H1 (cell line): Measurements from ENCODE around the gene CACFD1. TPM values are rescaled to one million over a fixed set of nuclear protein-coding genes. Genes with fewer than 3 reads are reported as not detected.

Source experiments
- CTCF ChIA-PET: fragments of 300-600 bp; sonication (Branson Sonifier 250); formaldehyde crosslinking; loops from one replicate; lab custom pipeline; 2021; ENCODE audit not compliant: partially characterized antibody; lab: Charles Lee
- POLR2A ChIA-PET: fragments of 300-600 bp; sonication (Branson Sonifier 250); formaldehyde crosslinking; loops from one replicate; lab custom pipeline; 2021; ENCODE audit warnings: inconsistent platforms; ENCODE audit not compliant: partially characterized antibody; lab: Charles Lee
- DNase-seq, 2 experiments: peaks; one replicate each; pipeline versions ENCODE4 v3.0.0 to v3.0.0-alpha.2; 2010 to 2022; ENCODE audit warnings: low spot score in 2 of 2, low read depth in 1 of 2, mixed read lengths in 1 of 2
- FAIRE-seq: peaks from 2 replicates; lab custom pipeline; 2011; peaks lifted over from hg19 to GRCh38; lab: Jason Lieb, UNC
- H2AFZ ChIP-seq: 2 replicates; pipeline ENCODE4 v1.8.1; 2012; ENCODE audit warnings: low read length, inconsistent platforms
- H2AK5ac ChIP-seq: 2 replicates; pipeline ENCODE4 v1.6.1; 2013; ENCODE audit warnings: low read depth, low read length
- H2BK120ac ChIP-seq: replicated peaks from 2 replicates; pipeline ENCODE3; 2013; ENCODE audit warnings: low read depth, low read length, inconsistent platforms
- H2BK12ac ChIP-seq: 2 replicates; pipeline ENCODE4 v1.6.1; 2013; ENCODE audit warnings: low read depth, low read length
- H2BK15ac ChIP-seq: 2 replicates; pipeline ENCODE4 v1.6.1; 2013; ENCODE audit warnings: low read length
- H2BK20ac ChIP-seq: 2 replicates; pipeline ENCODE4 v1.6.1; 2013; ENCODE audit warnings: low read length
- H2BK5ac ChIP-seq: 2 replicates; pipeline ENCODE4 v1.6.1; 2013; ENCODE audit warnings: low read depth, low read length
- H3K14ac ChIP-seq: 2 replicates; pipeline ENCODE4 v1.6.1; 2013; ENCODE audit warnings: inconsistent platforms; ENCODE audit not compliant: insufficient read length
- H3K18ac ChIP-seq: 2 replicates; pipeline ENCODE4 v1.6.1; 2013; ENCODE audit warnings: low read length; ENCODE audit errors: extremely low read depth
- H3K23ac ChIP-seq: 2 replicates; pipeline ENCODE4 v1.6.1; 2013; ENCODE audit warnings: inconsistent platforms; ENCODE audit not compliant: insufficient read length
- H3K23me2 ChIP-seq: 2 replicates; pipeline ENCODE4 v1.6.1; 2013; ENCODE audit warnings: low read depth, low read length
- H3K27ac ChIP-seq: 2 replicates; pipeline ENCODE4 v1.6.1; 2011; ENCODE audit warnings: low read depth, low read length, inconsistent platforms
- H3K27me3 ChIP-seq, 4 experiments: replicated peaks in 1 of 4; 1 replicate in 1 of 4; 2 replicates in 3 of 4; pipeline versions ENCODE4 v1.6.1 to v1.8.1; 2011 to 2013; ENCODE audit warnings: low read length in 3 of 4, mild to moderate bottlenecking in 3 of 4, inconsistent platforms in 2 of 4, mixed read lengths in 2 of 4, moderate library complexity in 1 of 4; ENCODE audit not compliant: control insufficient read depth in 3 of 4, insufficient read depth in 3 of 4; ENCODE audit errors: extremely low read depth in 1 of 4
- H3K36me3 ChIP-seq, 4 experiments: 2 replicates each; pipeline versions ENCODE4 v1.6.1 to v1.8.1; 2011 to 2013; ENCODE audit warnings: mild to moderate bottlenecking in 4 of 4, low read length in 3 of 4, moderate library complexity in 2 of 4, control low read depth in 1 of 4, inconsistent platforms in 1 of 4; ENCODE audit not compliant: insufficient read depth in 4 of 4, control insufficient read depth in 2 of 4
- H3K4ac ChIP-seq: replicated peaks from 2 replicates; pipeline ENCODE3; 2013; ENCODE audit warnings: low read length, low read depth, mixed read lengths, inconsistent platforms; ENCODE audit not compliant: insufficient read length
- H3K4me1 ChIP-seq, 4 experiments: replicated peaks in 1 of 4; 1 replicate in 1 of 4; 2 replicates in 3 of 4; pipeline versions ENCODE4 v1.6.1 to v1.8.1; 2011 to 2013; ENCODE audit warnings: low read length in 3 of 4, inconsistent platforms in 2 of 4, mixed read lengths in 1 of 4; ENCODE audit not compliant: insufficient read depth in 4 of 4, control insufficient read depth in 3 of 4
- H3K4me2 ChIP-seq, 2 experiments: 2 replicates each; pipeline versions ENCODE4 v1.6.1 to v1.8.1; 2011 to 2013; ENCODE audit warnings: low read depth in 2 of 2, low read length in 2 of 2, control low read depth in 1 of 2, inconsistent platforms in 1 of 2, mild to moderate bottlenecking in 1 of 2; ENCODE audit not compliant: insufficient read depth in 1 of 2
- H3K4me3 ChIP-seq, 4 experiments: fragments of 200-600, 300-600 bp in 1 of 4; sonication (generic), shearing (Covaris generic), sonication (Bioruptor Twin) in 1 of 4; 2 replicates each; pipeline versions ENCODE4 v1.5.1 to v1.8.1; 2011 to 2016; ENCODE audit warnings: low read length in 4 of 4, low read depth in 3 of 4, control low read depth in 2 of 4, inconsistent platforms in 2 of 4, mild to moderate bottlenecking in 2 of 4, mixed read lengths in 1 of 4, moderate library complexity in 1 of 4; ENCODE audit not compliant: insufficient read depth in 2 of 4; ENCODE audit errors: extremely low read depth in 1 of 4
- H3K56ac ChIP-seq: replicated peaks from 2 replicates; pipeline ENCODE3; 2013; ENCODE audit warnings: low read depth, mild to moderate bottlenecking, mixed read lengths, low read length, inconsistent platforms; ENCODE audit not compliant: insufficient read length
- H3K79me1 ChIP-seq: 2 replicates; pipeline ENCODE4 v1.6.1; 2013; ENCODE audit warnings: low read depth, low read length, control low read depth
- H3K79me2 ChIP-seq, 2 experiments: 2 replicates each; pipeline versions ENCODE4 v1.6.1 to v1.8.1; 2012 to 2013; ENCODE audit warnings: low read length in 2 of 2, mild to moderate bottlenecking in 2 of 2, inconsistent platforms in 1 of 2; ENCODE audit not compliant: insufficient read depth in 2 of 2, control insufficient read depth in 1 of 2
- H3K9ac ChIP-seq, 4 experiments: replicated peaks in 1 of 4; 1 replicate in 1 of 4; 2 replicates in 3 of 4; pipeline versions ENCODE4 v1.6.1 to v1.8.1; 2011 to 2013; ENCODE audit warnings: low read depth in 3 of 4, low read length in 3 of 4, control low read depth in 2 of 4, mild to moderate bottlenecking in 2 of 4, moderate library complexity in 2 of 4, inconsistent platforms in 1 of 4; ENCODE audit errors: extremely low read depth in 1 of 4
- H3K9me3 ChIP-seq, 2 experiments: 2 replicates each; pipeline versions ENCODE4 v1.6.1 to v1.8.1; 2012 to 2013; ENCODE audit warnings: mild to moderate bottlenecking in 2 of 2, moderate library complexity in 2 of 2, control low read depth in 1 of 2, inconsistent platforms in 1 of 2, low read depth in 1 of 2, low read length in 1 of 2, mixed read lengths in 1 of 2; ENCODE audit not compliant: insufficient read depth in 2 of 2
- H4K20me1 ChIP-seq, 2 experiments: replicated peaks in 1 of 2; 2 replicates each; pipeline versions ENCODE3 to v1.8.1; 2011 to 2013; ENCODE audit warnings: inconsistent platforms in 2 of 2, low read length in 2 of 2, mild to moderate bottlenecking in 1 of 2; ENCODE audit not compliant: insufficient read depth in 2 of 2, control insufficient read depth in 1 of 2
- H4K5ac ChIP-seq: 2 replicates; pipeline ENCODE4 v1.6.1; 2013; ENCODE audit warnings: low read length, low read depth, mixed read lengths, inconsistent platforms; ENCODE audit not compliant: insufficient read length
- H4K8ac ChIP-seq: 2 replicates; pipeline ENCODE4 v1.8.0; 2013; ENCODE audit warnings: mild to moderate bottlenecking, moderate library complexity, low read length, inconsistent platforms; ENCODE audit not compliant: insufficient read depth; ENCODE audit errors: extremely low read depth
- H4K91ac ChIP-seq: replicated peaks from 2 replicates; pipeline ENCODE3; 2013; ENCODE audit warnings: low read length, mixed read lengths, inconsistent platforms; ENCODE audit not compliant: insufficient read length
- ASH2L ChIP-seq: fragments of 200-600, 300-600 bp; sonication (generic); IDR thresholded peaks from one replicate; pipeline ENCODE4 v1.7.1; 2017; ENCODE audit warnings: low read length
- POU5F1 ChIP-seq: IDR thresholded peaks from 2 replicates; pipeline ENCODE4 v1.6.1; 2011; ENCODE audit warnings: low read depth, mild to moderate bottlenecking, low read length, moderate library complexity
- TCF12 ChIP-seq: IDR thresholded peaks from 2 replicates; pipeline ENCODE4 v1.6.1; 2011; ENCODE audit warnings: low read depth, mild to moderate bottlenecking, low read length
- WGBS, 2 experiments: shearing (Covaris generic) in 1 of 2; methylation state at CpG; one replicate each; pipeline versions ENCODE4 v1.1.6 to v1.1.7; 2013 to 2015; ENCODE audit warnings: low lambda C conversion rate in 2 of 2, mixed read lengths in 2 of 2, inconsistent platforms in 1 of 2, low coverage in 1 of 2, missing lambda C conversion rate in 1 of 2; ENCODE audit not compliant: insufficient replicate concordance in 2 of 2, insufficient coverage in 1 of 2, insufficient read length in 1 of 2; ENCODE audit errors: extremely low coverage in 1 of 2, missing lambda C conversion rate in 1 of 2; 5-methylcytosine and 5-hydroxymethylcytosine counted together
- polyA plus RNA-seq, 7 experiments: library from polyadenylated mRNA; depleted of rRNA in 3 of 7; stranded (reverse) in 5 of 7; unstranded in 2 of 7; fragments of >200 nt in 5 of 7; fragments of 200-250 nt in 2 of 7; gene quantifications; 1 replicate in 5 of 7; 2 replicates in 1 of 7; 4 replicates in 1 of 7; pipeline versions ENCODE4 v1.2.1 to v1.2.3, GENCODE V29; 2011 to 2013; ENCODE audit warnings: missing spikeins in 2 of 7, mixed read lengths in 2 of 7
- total RNA-seq: library from RNA; stranded (reverse); fragmentation: NEBNext Ultra II Directional; extraction: Animal tissue kit (Norgen Biotek cat#: 25700); gene quantifications from 2 replicates; pipeline ENCODE4 v1.2.1, GENCODE V29; 2021

The CACFD1 gene
- total and polyA plus RNA-seq, 2 of the 8 experiments (the other 6 are each of a cell fraction or from before 2014, with no cell fraction given): 13.4 to 15.5 TPM

DNA sequence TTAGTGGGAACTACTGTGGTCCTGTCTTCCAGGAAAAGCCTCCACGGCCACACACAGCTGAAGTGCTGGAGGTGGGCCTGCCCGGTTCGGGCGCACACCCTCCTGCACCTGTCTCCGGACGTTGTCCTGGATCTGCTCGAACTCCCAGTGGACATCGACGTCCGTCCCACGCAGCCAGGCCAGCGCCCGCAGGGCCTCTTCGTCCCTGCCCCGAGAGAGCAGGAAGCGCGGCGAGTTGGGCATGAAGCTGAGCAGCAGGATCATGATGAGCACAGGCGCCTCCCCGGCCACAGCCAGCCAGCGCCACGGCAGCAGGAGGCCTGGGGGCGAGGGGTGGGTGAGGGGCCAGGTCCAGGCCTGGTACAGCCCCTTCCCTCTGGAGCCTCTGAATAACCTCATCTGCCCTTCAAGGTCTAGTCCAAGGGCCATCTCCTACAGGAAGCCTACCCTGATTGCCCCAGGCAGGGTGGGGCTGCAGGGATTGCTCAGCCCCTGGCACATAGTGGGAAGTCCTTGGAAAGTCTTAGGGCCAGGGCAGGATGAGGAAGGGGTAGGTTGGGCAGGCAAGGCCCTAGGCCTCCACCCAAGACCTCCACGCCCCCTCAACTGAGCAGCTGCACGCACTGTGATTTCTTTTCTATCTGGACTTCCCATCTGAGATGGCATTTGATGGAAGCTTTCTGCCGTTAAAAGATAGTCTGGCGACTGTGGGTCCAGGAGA lies 15.7 kb downstream of the CACFD1 start:
- WGBS, 2 experiments: 93% methylated on average over 27 of the region's 27 CpGs; no CpG with 5 or more reads in 1 of the 2 experiments
- Histone ChIP-seq H4K8ac (no peak overlapping the region), H3K14ac (no peak overlapping the region), H3K23ac (no peak overlapping the region), H2BK20ac (no peak overlapping the region), H3K23me2 (peaks cover 6% of the 10 kb centered on the region; the same call in 1 of the 2 replicates), H4K5ac (no peak overlapping the region), H3K18ac (no peak overlapping the region), H3K4me2 (no peak overlapping the region), H3K27ac (no peak overlapping the region), H3K36me3 (peaks cover 0 to 26% (median 6%) of the 10 kb centered on the region in 4 experiments; a peak in 5 of 8 replicates), H2BK120ac (no peak overlapping the region), H3K9ac (no peak overlapping the region), H3K4me3 (no peak overlapping the region), H2AK5ac (no peak overlapping the region), H3K4ac (no peak overlapping the region), H2BK12ac (no peak overlapping the region), H3K56ac (no peak overlapping the region), H2AFZ (no peak overlapping the region), H4K91ac (no peak overlapping the region), H4K20me1 (peaks cover 3 to 26% of the 10 kb centered on the region in 2 experiments), H3K27me3 (peaks cover 0 to 4% (median 0%) of the 10 kb centered on the region in 4 experiments; a peak in 1 of 7 replicates), H2BK15ac (no peak overlapping the region), H3K79me2 (peaks cover 0 to 6% of the 10 kb centered on the region in 2 experiments; a peak in 1 of 4 replicates), H3K9me3 (no peaks in the 10 kb centered on the region), H2BK5ac (no peak overlapping the region), H3K79me1 (peaks cover 2% of the 10 kb centered on the region; the same call in 1 of the 2 replicates), H3K4me1 (peaks cover 0 to 7% (median 4%) of the 10 kb centered on the region in 4 experiments; a peak in 6 of 7 replicates)
- POLR2A ChIA-PET: interaction anchor here (1.0 to 1.5 kb wide), 4 partner anchors 13 to 126 kb away, joined by 3 to 8 read pairs (median 4); no protein-coding TSS in a partner anchor
- TF ChIP-seq ASH2L (no peak), TCF12 (no peak), POU5F1 (no peak)
- no peak for FAIRE-seq
- DNase-seq: no peak
- CTCF ChIA-PET: interaction anchor here (0.6 to 3.4 kb wide), 8 partner anchors 7 to 290 kb away, joined by 3 to 13 read pairs (median 3); no protein-coding TSS in a partner anchor
